DND-41 (cell line): ENCODE data around the gene SYT9.

Experiments
- EZH2 ChIP-seq: IDR thresholded peaks from 3 replicates; pipeline ENCODE4 v1.6.1; 2012; ENCODE audit warnings: borderline replicate concordance, low read depth, mild to moderate bottlenecking, moderate library complexity, low read length, inconsistent platforms; ENCODE audit not compliant: severe bottlenecking
- TF ChIP-seq, protein P1 (sequence below): IDR thresholded peaks from 2 replicates; pipeline ENCODE4 v1.5.1; 2012; ENCODE audit warnings: borderline replicate concordance, low read length, moderate library complexity, mild to moderate bottlenecking; ENCODE audit not compliant: poor library complexity, severe bottlenecking; ENCODE audit errors: extremely low read depth

DNA sequence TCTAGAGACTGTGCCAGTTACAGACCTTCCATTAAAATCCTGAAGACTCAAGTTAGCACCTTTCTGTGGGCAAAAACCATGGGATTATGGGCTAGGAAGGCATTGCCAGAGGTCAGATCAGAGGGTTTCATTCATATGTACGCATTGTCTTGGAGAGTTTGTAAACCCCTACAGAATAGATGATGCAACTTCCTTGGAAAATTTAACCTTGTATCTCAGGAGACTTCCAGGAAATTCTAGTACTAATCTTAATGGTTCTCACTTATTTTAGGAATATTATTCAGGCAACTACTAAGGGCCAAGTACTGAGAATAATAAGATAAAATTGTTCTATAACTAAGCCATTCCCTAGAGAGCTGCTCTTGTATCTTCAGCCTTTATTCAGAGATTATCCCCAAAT lies 240.5 kb downstream of the SYT9 start:
- TF ChIP-seq, protein P1, sequence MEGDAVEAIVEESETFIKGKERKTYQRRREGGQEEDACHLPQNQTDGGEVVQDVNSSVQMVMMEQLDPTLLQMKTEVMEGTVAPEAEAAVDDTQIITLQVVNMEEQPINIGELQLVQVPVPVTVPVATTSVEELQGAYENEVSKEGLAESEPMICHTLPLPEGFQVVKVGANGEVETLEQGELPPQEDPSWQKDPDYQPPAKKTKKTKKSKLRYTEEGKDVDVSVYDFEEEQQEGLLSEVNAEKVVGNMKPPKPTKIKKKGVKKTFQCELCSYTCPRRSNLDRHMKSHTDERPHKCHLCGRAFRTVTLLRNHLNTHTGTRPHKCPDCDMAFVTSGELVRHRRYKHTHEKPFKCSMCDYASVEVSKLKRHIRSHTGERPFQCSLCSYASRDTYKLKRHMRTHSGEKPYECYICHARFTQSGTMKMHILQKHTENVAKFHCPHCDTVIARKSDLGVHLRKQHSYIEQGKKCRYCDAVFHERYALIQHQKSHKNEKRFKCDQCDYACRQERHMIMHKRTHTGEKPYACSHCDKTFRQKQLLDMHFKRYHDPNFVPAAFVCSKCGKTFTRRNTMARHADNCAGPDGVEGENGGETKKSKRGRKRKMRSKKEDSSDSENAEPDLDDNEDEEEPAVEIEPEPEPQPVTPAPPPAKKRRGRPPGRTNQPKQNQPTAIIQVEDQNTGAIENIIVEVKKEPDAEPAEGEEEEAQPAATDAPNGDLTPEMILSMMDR, result no peak
- TF ChIP-seq EZH2, result no peak
